ENCODE data around the gene SLBP. TPM values are rescaled to one million over a fixed set of nuclear protein-coding genes. Genes with fewer than 3 reads are reported as not detected.

Gene SLBP
- total RNA-seq = 78.3 and 106 TPM in 2 replicates

DNA sequence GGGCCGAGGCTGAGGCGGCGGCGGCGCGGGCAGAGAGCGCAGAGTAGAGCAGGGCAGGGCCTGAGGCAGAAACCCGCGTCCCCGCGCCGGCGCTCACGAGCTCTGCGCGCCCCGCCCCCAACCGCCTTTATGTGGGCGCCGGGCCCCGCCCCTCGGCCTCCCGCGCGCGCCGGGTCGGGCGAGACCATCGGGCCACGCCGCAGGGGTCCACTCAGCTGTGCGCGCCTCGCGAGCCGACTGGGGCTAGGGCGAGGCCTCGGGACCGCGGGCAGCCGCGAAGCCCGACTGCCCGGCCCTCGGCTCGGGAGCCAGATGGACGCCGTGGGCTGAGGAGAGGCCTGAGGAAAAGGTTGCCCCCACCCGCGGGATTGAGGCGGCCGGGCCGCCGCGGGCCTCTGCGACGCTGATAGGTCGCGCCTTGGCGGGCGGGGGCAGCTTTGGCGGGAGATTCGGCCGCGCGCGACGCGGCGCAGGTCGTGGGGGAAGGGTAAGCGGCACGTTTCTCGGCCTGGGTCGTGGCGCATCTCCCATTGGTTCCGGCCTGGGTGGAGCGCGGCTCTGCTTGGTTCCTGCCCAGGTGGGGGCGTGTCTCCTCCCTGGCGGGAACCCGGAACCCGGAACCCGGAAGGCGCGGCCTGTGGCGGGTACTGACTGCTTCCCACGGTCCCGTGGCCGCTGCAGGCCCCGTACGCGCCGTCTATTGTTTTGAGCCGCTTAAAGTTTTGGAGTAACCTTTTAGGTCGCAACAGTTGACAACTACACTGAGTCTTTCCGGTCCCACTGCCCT lies at the start of gene SLBP:
TSS of gene SLBP (minus strand) at position 104 of the 787 bp plus-strand sequence. CDS start 131 bp downstream, outside the sequence.

DNA sequence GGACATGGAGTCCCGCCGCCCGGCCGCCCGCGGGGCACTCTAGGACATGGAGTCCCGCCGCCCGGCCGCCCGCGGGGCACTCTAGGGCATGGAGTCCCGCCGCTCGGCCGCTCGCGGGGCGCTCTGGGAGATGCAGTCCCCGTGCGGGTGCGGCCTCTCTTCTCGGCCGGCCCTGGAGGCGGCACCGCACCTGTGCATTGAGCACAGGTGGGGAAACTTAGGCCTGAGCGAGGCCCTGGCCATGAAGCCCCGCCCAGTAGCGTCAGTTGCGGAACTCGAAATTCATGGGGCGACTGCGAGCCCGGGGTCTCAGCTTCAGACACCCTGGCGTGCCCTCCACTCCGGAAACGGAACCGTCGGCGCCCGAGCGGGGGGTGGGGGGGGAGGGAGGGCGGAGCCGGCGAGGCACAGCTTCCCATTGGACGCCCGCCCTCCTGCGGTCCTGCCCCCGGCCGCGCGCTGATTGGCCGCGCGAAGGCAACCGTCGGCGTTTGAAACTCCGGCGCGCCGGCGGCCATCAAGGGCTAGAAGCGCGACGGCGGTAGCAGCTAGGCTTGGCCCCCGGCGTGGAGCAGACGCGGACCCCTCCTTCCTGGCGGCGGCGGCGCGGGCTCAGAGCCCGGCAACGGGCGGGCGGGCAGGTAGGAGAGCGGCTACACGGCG lies 9.0 kb upstream of the SLBP start, which contains the start of the genes TACC3 and TMEM129:
TSS of gene TACC3 (plus strand) at position 519 of the 663 bp plus-strand sequence. CDS start 1,901 bp downstream, outside the sequence.
TSS of gene TMEM129 (minus strand) at position 321 of the 663 bp plus-strand sequence. CDS start 486 bp downstream, outside the sequence.

DNA sequence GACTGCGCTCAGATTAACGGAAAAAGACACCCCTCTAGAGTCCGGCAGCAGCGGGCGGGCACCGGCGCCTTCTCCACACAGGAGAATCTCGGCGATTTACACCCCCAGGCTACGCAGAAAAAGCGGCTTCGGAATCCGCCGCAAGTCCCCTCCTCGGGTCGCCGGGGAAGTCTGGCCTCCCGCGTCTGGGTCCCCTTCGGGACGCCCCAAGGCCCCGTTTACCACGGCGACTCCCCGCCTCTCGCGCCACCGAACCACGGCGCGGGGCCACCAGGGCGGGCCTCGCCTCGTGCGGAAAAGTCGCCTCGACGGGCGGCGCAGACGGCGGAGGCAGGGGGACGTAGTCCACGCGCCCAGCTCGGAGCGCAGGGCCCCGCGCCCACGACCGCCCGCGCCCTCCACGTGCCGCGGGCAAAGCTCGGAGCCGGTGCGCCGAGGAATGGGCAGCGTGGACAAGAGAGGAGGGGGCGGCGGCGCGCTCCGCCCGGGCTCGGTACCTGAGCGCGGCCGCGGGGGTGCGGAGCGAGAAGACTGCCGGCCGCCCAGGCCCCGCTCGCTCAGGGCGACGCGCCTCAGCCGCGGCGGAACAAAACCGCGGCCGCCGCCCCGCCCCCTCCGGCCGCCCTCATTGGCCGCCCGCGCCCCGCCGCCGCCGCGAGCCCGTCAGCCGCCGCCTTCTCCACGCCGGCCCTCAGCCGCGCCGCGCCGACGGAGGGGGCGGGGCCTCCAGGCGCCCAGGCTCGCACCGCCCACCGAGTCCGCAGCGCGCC lies 28.2 kb downstream of the SLBP start, which contains the start of gene FAM53A:
TSS of gene FAM53A (minus strand) at position 578 of the 770 bp plus-strand sequence. CDS start 15,572 bp downstream, outside the sequence.

Other genes starting within 250 kb of the SLBP start
- gene FAM53A, start 28.0 kb downstream of the SLBP start, total RNA-seq = 2.9 and 8.4 TPM in 2 replicates
- gene TMEM129, start 9.0 kb upstream of the SLBP start, total RNA-seq = 43.3 and 105 TPM in 2 replicates
- gene TACC3, start 9.2 kb upstream of the SLBP start, total RNA-seq = 10.3 and 132 TPM in 2 replicates
- 2.4 and 17.5 TPM in 2 replicates for gene FGFR3, start 81.0 kb upstream of the SLBP start, total RNA-seq
- 56.8 and 63.9 TPM in 2 replicates for gene LETM1, start 143.8 kb upstream of the SLBP start, total RNA-seq
- gene NSD2, start 159.1 kb upstream of the SLBP start, total RNA-seq = 32.2 and 86.0 TPM in 2 replicates